AG10803 (cell line): ENCODE measurements around the gene BMP6.

Experiments
- DNase-seq: peaks from one replicate; pipeline ENCODE4 v3.0.0; 2010; ENCODE audit warnings: low read depth
- H3K4me3 ChIP-seq: 2 replicates; pipeline ENCODE4 v1.5.1; 2011; ENCODE audit warnings: mild to moderate bottlenecking, low read length, control low read depth
- CTCF ChIP-seq: conservative IDR thresholded peaks from 2 replicates; pipeline ENCODE4 v1.5.1; 2011; ENCODE audit warnings: mild to moderate bottlenecking, low read length, control low read depth, inconsistent platforms

BMP6 gene

GRCh38 chr6:7727086-7727945, 1.4 kb downstream of the BMP6 start:
- peak overlapping the region; percentile 61 for H3K4me3 ChIP-seq
- TF ChIP-seq CTCF: no peak
- no peak for DNase-seq

GRCh38 chr6:7727946-7728854, 2.3 kb downstream of the BMP6 start:
- no peak for DNase-seq
- TF ChIP-seq CTCF: no peak
- H3K4me3 ChIP-seq: peak overlapping the region; percentile 61

- no peak for DNase-seq
- H3K4me3 ChIP-seq: peak overlapping the region; percentile 61
- no peak for TF ChIP-seq CTCF
Observed at GRCh38 chr6:7728855-7729590, 3.1 kb downstream of the BMP6 start.

- no peak overlapping the region for H3K4me3 ChIP-seq
- TF ChIP-seq CTCF: no peak
- peak; percentile 38 for DNase-seq
Observed at GRCh38 chr6:7730001-7730783, 4.3 kb downstream of the BMP6 start.

- no peak for TF ChIP-seq CTCF
- peak overlapping the region; percentile 3 for H3K4me3 ChIP-seq
- peak; percentile 90 for DNase-seq
Observed at GRCh38 chr6:7730784-7731227, 4.9 kb downstream of the BMP6 start.

- TF ChIP-seq CTCF: no peak
- no peak for DNase-seq
- peak overlapping the region; percentile 3; the same call in 1 of the 2 replicates for H3K4me3 ChIP-seq
Observed at GRCh38 chr6:7731294-7731693, 5.4 kb downstream of the BMP6 start.
